NCI-H1694 (cell line): ENCODE measurements around the gene DNAJC17.

Experiments used
- DNase-seq: peaks from one replicate; lab custom pipeline; 2025; lab: John Stamatoyannopoulos, UW

The DNAJC17 gene

DNA sequence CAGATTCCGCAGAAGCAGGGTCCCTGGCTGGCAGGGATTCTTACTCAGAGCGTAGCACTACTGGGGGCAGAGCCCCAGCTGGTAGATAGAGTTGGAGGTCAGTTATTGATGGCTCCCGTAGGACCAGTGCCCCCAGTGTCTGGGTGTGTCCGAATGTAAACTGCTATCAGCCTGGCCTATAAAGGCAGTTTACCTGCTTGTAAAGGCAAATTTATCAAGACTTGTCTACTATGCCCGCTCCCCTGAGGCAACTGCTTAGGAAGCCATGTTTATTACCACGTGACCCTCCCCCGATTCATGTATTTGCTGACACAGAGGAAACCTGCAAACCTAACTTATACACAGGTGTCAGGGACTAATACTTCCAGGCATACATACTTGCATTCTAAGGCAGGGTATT lies 21.8 kb upstream of the DNAJC17 start:
- DNase-seq = no peak

DNA sequence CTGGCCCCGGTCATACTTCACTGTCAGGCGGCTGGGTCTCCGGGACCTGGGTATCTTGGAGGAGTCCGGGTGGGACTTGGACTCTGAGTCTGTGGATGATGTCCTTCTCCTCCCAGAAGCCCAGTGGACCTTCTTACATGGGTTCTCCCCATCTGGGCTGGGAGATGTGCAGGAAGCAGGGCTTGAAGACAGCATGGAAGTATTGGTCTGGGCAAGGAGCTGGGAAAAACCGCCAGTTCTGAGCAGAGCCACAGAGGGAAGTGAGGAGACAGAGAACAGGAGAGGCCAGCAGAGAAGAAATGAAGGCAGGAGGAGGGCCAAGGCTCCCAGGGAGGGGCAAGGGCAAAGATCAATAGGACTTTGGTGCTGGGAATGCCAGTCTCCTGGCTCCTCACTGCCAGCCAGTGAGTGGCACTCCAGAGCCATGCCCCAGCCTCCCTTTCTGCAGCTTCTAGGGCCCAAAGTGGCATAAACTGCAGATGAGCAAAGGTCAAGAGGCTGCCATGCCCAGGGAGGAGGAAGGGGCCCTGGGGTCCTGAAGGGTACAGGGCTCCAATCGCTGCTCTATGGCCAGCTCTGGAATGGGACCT lies 21.3 kb upstream of the DNAJC17 start, which contains the start of gene PPP1R14D:
TSS of gene PPP1R14D (minus strand) at position 262 of the 590 bp plus-strand sequence. CDS start at position 195, 67 bp downstream.
- DNase-seq = no peak

DNA sequence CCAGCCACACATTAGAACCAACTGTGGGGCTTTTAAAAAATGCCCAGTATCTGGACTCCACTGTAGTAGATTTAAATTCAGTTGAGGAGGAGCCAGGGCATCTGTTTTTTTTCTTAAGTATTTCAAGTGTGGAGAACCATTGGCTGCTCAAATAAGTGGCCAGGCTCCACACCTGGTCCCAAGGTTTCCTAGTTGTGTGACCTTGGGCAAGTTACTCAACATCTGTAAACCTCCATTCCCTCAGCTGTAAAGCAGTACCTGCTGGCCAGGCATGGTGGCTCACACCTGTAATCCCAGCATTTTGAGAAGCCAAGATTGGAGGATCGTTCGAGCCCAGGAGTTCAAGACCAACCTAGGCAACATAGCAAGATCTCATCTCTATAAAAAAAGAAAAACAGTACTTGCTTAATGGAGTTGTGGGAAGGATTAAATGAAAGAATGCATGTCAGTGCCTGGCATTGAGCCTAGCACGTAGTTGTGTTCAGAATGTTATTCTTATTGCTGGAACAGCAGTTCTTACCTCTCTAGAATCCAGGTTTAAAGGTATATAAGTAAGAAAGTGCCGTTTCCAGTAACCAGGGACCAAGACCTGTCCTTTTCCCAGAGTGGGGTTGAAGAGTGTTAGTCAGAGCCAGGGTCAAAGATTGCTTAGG lies 19.3 kb upstream of the DNAJC17 start:
- DNase-seq = no peak

DNA sequence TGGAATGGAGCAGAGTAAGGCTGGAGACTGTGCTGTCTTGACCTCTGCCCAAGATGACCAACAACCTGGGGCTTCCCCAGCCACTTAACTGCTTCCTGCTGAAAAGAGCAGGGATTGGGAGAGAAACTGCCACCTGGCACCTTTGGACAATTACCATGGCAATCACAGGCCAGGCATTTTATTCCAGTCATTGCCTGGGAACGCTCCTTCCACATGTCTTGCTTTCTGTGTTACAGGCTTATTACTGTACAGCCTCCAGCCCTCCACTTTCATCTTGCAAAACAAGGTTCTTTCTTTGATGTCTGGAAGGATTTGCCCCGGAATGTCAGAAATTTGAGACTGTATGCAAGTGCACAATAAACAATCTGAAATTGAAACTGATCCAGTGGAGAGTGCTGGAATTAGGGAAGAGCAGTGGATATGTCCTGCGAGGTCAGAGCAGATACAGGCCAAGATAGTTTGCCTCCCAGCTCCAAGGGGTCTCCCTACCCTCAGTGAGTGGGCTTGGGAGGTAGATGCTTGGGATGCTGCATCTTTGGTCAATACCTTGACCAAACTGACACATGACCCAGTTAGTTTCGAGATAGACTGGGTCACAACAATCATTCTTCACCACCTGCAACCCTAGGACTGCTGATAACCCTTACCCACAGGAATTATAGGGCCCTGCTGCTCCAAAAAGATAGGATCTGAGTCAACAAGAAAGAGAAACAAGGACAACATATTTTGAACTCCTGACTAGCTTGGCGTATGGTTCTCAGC lies 18.6 kb upstream of the DNAJC17 start:
- no peak for DNase-seq

DNA sequence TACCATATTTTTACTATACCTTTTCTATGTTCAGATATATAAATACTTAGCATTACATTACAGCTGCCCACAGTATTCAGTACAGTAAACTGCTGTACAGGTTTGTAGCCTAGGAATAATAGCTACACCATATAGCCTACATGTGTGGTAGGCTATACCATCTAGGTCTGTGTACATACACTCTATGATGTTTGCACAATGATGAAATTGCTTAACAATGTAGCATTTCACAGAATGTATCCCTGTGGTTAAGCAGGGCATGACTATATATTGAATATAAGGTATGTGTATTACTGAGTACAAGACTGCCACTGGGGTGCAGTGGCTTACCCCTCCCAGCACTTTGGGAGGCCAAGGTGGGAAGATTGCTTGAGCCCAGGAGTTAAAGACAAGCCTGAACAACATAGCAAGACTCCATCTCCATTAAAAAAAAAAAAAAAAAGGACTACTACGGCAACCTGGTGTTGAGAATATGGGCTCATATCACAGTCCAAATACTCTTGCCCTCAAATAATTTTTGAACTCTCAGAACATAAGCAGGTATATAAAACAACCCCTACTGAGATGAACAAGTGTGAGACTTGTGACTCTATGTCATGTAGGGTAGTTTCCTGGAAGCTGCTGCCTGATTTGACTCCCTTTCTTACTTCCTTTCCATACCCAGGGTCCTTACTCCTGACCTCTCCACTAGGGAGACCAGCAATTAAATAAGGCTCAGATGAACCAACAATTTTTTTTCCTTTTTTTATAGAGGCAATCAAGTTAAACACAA lies 16.5 kb upstream of the DNAJC17 start:
- no peak for DNase-seq

DNA sequence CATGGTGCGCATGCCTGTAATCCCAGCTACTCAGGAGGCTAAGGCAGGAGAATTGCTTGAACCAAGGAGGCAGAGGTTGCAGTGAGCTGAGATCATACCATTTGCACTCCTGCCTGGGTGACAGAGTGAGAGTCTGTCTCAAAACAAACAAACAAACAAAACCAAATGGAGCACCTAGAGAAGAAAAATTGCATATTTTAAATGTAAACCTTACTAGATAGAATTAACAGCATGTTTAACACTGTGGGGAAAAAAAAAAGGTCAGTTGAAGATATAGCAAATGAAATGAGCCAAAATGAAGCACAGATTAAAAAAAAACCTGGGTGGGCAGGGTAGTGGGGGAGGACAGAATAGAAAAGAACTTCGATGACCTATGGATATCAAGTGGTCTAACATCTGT lies 13.9 kb upstream of the DNAJC17 start:
- DNase-seq = no peak

DNA sequence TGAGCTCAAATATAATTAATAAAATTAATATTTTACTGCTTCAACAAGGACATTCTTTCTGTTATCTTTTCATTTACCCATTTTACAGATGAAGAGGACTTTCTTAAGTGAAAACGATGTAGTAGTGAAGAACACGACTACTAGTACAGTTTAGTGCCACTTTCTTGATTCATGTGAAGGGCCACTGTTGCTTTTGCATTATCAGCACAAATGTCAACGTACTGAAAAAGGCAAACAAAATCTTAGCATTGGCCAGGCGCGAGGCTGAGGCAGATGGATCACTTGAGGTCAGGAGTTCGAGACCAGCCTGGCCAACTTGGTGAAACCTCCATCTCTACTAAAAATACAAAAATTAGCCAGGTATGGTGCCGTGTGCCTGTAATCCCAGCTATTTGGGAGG lies 11.8 kb upstream of the DNAJC17 start:
- no peak for DNase-seq

DNA sequence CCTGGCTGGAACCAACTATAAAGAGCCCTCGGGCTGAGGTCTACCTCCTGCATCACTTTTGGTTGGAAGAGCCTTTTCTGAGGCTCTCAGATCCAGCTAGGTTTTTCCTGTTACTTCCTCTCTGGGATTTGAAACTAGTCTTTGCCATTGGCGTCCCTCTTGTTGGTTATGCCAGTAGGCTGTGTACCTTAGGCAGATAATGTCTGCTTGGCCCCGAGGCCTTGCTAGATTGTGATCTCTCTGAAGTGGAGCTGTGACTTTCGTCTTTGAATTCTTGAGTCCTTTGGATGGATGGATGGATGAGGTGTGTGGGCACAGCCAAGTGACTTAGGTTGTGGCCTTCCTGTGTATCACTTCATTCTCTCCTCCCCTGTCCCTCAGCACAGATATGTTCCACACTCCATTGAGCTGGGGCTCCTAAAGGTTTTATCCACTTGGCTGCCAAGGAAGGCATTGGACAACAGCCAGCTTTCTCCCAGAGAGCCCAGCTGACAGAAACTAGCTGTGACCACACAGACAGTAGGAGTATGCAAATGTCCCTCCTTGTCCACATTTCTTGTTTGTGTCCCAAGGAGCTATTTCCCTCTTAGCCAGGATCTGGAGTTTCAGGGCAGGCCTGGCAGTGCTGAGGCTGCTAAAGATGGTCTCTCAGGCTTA lies 7.9 kb upstream of the DNAJC17 start:
- DNase-seq = no peak

DNA sequence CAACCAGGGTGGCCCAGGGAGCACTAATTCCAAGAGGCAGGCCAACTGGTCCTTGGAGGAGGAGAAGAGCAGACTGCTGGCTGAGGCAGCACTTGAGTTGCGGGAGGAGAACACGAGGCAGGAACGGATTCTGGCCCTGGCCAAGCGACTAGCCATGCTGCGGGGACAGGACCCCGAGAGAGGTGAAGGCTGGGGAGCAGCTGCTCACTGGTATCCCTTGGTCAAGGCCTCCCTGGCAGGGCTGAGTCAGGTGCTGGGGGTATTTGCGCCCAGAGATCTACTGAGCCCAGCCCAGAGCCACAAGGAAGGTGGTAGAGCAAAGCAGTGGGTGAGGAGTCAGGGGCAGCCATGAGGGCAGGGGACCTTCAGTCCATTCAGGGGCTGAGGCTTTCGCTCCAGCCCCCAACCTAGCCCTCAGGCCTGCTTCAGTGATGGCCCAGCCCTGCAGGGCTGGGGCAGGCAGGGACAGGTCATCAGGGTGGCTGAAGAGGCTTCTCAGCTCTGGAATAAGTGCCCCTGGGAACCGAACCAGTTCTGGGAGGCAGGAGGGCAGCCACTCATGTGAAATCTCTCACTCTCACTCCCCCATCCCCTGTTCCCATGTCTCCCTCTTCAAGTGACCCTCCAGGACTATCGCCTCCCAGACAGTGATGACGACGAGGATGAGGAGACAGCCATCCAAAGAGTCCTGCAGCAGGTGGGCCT lies 5.6 kb upstream of the DNAJC17 start:
- DNase-seq = no peak

DNA sequence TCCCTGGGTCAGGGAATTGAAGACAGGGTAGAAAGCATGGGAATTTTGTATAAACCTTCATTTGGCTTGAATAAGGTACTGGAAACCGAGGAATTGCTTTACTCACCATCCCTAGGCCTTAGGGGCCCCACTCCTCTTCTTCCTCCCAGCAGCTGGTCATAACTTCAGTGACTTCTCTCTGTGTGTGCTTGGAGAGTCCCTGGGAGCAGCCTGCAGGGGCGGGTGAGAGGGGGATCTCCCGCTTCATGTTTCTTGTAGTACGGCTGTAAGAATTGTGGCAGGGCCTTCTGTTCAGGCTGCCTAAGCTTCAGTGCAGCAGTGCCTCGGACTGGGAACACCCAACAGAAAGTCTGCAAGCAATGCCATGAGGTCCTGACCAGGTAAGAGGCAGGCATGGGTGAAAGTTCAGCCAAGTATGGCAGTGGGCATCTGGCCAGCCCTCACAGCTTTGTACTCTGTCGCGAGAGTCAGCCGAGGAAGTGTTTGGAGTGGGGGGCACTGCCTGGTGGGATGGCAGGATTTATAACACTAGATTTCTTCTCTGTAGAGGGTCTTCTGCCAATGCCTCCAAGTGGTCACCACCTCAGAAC lies 1.7 kb upstream of the DNAJC17 start:
- no peak for DNase-seq

DNA sequence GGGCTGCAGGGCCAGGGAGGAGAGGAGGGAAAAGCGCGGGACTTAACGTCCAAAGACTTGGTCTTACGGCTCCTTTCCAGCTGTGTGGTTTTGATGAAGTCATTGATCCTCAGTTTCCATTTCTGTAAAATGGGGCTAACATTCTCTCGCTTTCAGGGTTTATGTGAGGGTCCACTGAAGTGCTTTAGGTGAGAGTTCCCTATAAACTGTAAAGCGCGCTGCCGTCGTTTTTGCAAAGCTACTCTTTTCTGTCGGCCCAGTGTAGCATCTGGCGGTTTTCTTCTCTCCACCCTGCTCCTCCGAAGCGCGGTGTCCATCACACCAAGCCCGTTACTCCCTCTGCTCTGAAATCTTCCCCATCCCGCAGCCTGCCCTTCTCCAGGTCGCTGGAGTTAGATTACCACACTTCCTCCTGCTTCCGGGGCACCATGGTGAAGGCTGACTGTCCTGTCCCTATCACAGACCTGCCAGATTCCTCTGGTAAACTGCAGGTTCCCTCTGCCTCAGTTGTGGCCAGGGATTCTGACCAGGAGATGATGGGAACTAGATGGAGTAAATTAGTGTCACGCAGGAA lies 702 bp upstream of the DNAJC17 start:
- no peak for DNase-seq

DNA sequence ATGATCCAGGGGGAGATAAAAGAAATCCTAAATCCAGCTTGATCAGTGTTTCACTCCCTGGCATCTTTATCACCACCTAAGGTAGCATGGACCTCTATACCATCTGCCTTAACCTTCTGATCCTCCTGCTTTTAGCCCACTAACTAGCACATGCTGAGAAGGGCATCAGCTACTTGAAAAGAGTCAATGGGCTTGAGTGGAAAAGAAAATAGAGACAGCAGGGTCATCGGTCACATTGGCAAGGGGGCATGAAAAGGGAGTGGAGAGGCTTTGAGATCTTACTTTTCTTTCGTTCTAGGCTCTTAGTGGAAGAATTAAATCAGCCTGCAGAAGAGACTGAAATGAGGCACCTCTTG lies 623 bp downstream of the DNAJC17 start:
- no peak for DNase-seq

DNA sequence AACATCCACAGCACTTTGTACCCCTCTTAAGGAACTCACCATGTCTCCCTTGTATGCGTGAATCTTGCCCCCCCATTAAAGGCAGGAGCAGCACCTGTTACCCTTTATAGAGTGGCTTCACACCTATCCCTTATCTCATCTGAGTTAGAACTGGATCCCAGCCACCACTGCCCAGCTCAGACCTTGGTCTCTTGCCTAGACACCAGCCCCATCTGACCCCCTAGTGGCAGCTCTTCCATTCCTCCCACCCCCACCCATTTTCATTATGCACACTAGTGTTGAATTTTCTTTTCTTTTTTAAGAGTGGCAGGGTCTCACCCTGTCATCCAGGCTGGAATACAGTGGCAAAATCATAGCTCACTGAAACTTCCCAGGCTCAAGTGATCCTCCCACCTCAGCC lies 3.6 kb downstream of the DNAJC17 start:
- DNase-seq = no peak

DNA sequence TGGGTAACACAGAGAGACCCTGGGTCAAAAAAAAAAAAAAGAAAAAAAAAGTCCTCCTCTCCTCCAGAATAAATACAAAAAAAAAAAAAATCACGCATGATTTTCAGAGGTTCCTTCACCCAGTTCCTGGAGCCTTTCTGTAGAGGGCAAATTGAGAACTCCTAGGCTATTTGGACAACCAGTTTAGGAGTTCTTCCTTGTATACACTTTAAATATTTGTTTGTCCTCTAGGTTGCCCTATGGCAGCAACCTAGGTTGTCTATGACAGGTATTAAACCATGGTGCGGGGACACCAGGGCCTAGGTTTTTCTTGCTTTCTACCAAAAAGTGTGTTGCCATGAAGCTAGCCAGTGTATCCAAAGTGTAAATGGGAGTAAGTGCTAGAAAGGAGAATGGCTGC lies 4.2 kb downstream of the DNAJC17 start:
- DNase-seq = no peak

DNA sequence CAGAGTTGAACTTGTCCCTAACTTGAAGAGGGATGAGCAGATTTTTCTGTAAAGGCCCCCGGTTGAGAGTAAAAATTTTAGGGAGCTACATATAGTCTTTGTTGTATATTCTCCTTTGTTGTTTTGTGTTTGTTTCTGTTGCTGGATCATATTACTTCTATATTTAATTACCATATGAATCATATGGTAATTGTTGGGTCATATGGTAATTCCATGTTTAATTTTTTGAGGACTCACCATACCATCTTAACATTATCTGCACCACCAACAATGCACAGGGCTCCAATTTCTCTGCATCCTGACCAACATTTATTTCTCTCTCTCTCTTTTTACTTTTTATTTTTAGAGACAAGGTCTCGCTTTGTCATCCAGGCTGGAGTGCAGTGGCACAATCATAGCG lies 7.8 kb downstream of the DNAJC17 start:
- DNase-seq = no peak

DNA sequence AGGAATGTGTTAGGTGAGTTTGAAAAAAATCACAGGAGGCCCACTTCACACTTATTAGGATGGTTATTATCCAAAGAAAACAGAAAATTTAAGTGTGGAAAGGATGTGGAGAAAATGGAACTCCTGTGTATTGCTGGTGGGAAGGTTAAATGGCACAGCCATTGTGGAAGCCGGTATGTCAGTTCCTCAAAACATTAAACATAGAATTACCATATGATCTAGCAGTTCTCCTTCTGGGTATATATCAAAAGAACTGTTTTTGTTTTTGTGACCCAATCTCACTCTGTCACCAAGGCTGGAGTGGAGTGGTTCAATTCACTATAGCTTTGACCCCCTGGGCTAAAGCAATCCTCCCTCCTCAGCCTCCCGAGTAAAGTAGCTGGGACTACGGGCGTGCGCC lies 10.8 kb downstream of the DNAJC17 start:
- no peak for DNase-seq

DNA sequence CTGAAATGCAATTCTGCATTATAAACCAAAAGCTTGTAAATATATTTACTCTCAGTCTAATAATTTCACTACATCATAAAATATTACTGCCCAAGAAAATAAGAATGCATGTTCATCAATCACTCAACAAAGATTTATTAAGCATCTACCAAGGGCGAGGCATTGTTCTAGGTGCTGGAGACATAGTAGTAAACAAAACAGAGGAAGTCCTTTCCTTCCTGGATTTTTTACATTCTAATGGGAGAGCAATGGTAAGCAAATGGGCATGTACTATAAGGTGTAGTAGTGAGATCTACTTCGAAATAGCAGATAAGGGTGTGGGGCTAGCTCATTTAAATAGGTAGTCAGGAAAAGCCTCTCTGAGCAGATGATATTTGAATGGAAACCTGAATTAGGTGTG lies 11.2 kb downstream of the DNAJC17 start:
- no peak for DNase-seq

DNA sequence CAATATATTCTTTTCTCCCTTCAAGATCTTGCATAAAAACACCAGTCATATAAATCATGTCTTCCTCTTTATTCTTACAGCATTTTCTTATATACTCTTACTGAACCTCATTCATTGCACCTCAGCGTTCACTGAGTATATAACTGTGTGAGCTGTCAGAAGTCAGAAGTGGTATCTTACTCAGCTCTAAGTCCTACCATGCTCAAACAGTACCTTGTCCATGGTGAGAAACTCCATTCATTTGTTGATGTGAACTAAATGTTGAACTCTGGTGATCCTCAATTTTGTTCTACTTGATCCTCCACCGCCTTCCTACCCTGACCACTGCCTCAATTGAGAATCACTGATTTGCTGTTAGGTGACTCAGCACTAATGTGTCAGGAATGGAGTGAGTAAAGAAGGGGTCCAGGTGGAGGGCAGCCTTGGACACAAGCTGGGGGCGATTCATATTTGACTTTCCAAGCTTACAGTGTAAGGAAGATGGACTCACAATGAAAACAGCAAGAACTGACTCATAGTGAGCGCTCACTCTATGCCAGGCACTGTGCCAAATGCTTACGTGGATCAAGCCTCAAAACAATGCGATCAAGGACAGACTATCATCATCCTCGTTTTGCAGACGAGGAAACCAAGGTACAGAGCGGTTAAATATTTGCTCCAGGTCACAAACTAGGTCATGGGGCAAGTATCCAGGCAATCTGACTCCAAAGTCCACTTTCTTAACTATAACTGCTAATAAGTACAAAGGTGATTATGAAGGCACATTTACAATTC lies 13.9 kb downstream of the DNAJC17 start:
- DNase-seq = no peak

DNA sequence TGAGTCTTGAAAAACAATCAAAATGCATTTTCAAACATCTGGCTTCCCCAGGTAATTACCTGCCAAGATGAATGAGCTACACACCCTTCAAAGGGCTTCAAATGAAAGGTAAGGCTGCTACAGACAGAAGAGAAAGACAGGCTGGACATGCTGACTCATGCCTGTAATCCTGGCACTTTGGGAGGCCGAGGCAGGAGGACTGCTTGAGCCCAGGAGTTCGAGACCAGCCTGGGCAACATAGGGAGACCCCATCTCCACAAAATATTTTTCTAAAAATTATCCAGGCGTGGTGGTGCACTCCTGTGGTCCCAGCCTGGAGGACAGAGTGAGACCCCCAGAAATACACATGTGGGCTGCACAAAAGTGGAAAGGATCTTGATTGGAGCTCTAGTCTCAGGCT lies 14.9 kb downstream of the DNAJC17 start:
- no peak for DNase-seq

DNA sequence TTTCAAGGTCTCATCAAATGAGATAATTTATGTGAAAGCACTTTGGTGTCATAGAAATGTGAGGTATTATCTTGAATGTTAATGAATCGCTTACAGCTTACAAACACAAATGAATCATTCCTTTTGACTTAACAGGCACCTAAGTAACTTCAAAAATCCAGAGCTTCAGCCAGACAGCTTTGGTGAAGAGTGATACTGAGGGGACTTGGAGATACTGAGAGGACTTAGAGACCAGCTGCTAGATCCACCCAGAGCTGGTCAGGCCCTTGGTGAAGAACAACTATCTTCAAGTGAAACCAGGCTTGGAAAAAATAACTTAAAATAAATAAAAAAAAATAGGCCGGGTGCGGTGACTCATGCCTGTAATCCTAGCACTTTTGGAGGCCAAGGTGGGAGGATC lies 16.6 kb downstream of the DNAJC17 start:
- DNase-seq = no peak
